ENCODE results near the gene FGF14.

FGF14 gene

GRCh38 chr13:101717353-101717752, 684.5 kb downstream of the FGF14 start:
- FAIRE-seq: no peak
- DNase-seq (ENCODE audit: extremely low spot score, insufficient read length, low read depth): no peak

GRCh38 chr13:101714195-101714594, 687.7 kb downstream of the FGF14 start:
- FAIRE-seq (no peak), DNase-seq (ENCODE audit: extremely low spot score, insufficient read length, low read depth) (no peak)

- FAIRE-seq (peak; percentile 49), DNase-seq (ENCODE audit: extremely low spot score, insufficient read length, low read depth) (no peak)
Observed at GRCh38 chr13:101712026-101712348, 689.9 kb downstream of the FGF14 start.

- DNase-seq (ENCODE audit: extremely low spot score, insufficient read length, low read depth) (no peak), FAIRE-seq (no peak)
Observed at GRCh38 chr13:101711307-101712025, 690.4 kb downstream of the FGF14 start.

GRCh38 chr13:101709952-101710351, 691.9 kb downstream of the FGF14 start:
- FAIRE-seq (no peak), DNase-seq (ENCODE audit: extremely low spot score, insufficient read length, low read depth) (no peak)

GRCh38 chr13:101708115-101708514, 693.7 kb downstream of the FGF14 start:
- no peak for DNase-seq (ENCODE audit: extremely low spot score, insufficient read length, low read depth)
- FAIRE-seq: no peak

- DNase-seq (ENCODE audit: extremely low spot score, insufficient read length, low read depth): no peak
- no peak for FAIRE-seq
Observed at GRCh38 chr13:101707659-101708058, 694.2 kb downstream of the FGF14 start.

- DNase-seq (ENCODE audit: extremely low spot score, insufficient read length, low read depth) (no peak), FAIRE-seq (peak; percentile 33)
Observed at GRCh38 chr13:101706651-101707050, 695.2 kb downstream of the FGF14 start.

GRCh38 chr13:101703838-101704237, 698.0 kb downstream of the FGF14 start:
- FAIRE-seq: no peak
- no peak for DNase-seq (ENCODE audit: extremely low spot score, insufficient read length, low read depth)

GRCh38 chr13:101703081-101703480, 698.8 kb downstream of the FGF14 start:
- no peak for FAIRE-seq
- no peak for DNase-seq (ENCODE audit: extremely low spot score, insufficient read length, low read depth)

GRCh38 chr13:101700598-101700997, 701.2 kb downstream of the FGF14 start:
- DNase-seq (ENCODE audit: extremely low spot score, insufficient read length, low read depth) (no peak), FAIRE-seq (no peak)

GRCh38 chr13:101698400-101698799, 703.4 kb downstream of the FGF14 start:
- FAIRE-seq (no peak), DNase-seq (ENCODE audit: extremely low spot score, insufficient read length, low read depth) (no peak)

- DNase-seq (ENCODE audit: extremely low spot score, insufficient read length, low read depth) (no peak), FAIRE-seq (no peak)
Observed at GRCh38 chr13:101697745-101698144, 704.1 kb downstream of the FGF14 start.

- FAIRE-seq: no peak
- no peak for DNase-seq (ENCODE audit: extremely low spot score, insufficient read length, low read depth)
Observed at GRCh38 chr13:101695870-101696516, 705.9 kb downstream of the FGF14 start.

GRCh38 chr13:101691341-101691860, 710.4 kb downstream of the FGF14 start:
- no peak for FAIRE-seq
- DNase-seq (ENCODE audit: extremely low spot score, insufficient read length, low read depth): no peak

GRCh38 chr13:101690871-101691270, 711.0 kb downstream of the FGF14 start:
- FAIRE-seq: no peak
- no peak for DNase-seq (ENCODE audit: extremely low spot score, insufficient read length, low read depth)

GRCh38 chr13:101686003-101686402, 715.8 kb downstream of the FGF14 start:
- no peak for FAIRE-seq
- DNase-seq (ENCODE audit: extremely low spot score, insufficient read length, low read depth): no peak

- DNase-seq (ENCODE audit: extremely low spot score, insufficient read length, low read depth) (no peak), FAIRE-seq (no peak)
Observed at GRCh38 chr13:101681834-101682233, 720.0 kb downstream of the FGF14 start.

GRCh38 chr13:101673360-101674105, 728.3 kb downstream of the FGF14 start:
- DNase-seq (ENCODE audit: extremely low spot score, insufficient read length, low read depth) (no peak), FAIRE-seq (no peak)

GRCh38 chr13:101661839-101662238, 740.0 kb downstream of the FGF14 start:
- FAIRE-seq (no peak), DNase-seq (ENCODE audit: extremely low spot score, insufficient read length, low read depth) (no peak)
